SK-N-SH (cell line): ENCODE measurements around the gene P2RY1.

Experiments
- EP300 ChIP-seq, 2 experiments: IDR thresholded peaks; 2 replicates each; pipeline versions ENCODE4 v1.4.0 to v1.6.1; 2012; ENCODE audit warnings: borderline replicate concordance in 1 of 2, low read depth in 1 of 2, low read length in 1 of 2
- FOXM1 ChIP-seq: IDR thresholded peaks from 2 replicates; pipeline ENCODE4 v1.4.0; 2012; ENCODE audit warnings: low read depth, mild to moderate bottlenecking
- GABPA ChIP-seq: IDR thresholded peaks from 2 replicates; pipeline ENCODE4 v1.4.0; 2012; ENCODE audit warnings: low read depth, mild to moderate bottlenecking
- MXI1 ChIP-seq: IDR thresholded peaks from 2 replicates; pipeline ENCODE4 v1.6.1; 2012; ENCODE audit warnings: mild to moderate bottlenecking, low read depth, low read length, improper control_type of control experiment
- NRF1 ChIP-seq: IDR thresholded peaks from 2 replicates; pipeline ENCODE4 v1.6.1; 2012; ENCODE audit warnings: low read depth, mild to moderate bottlenecking, low read length
- POLR2AphosphoS5 ChIP-seq: IDR thresholded peaks from 2 replicates; pipeline ENCODE4 v1.6.1; 2012; ENCODE audit warnings: low read depth, low read length
- RAD21 ChIP-seq: IDR thresholded peaks from 2 replicates; pipeline ENCODE4 v1.6.1; 2012; ENCODE audit warnings: mild to moderate bottlenecking, low read length
- TAF1 ChIP-seq: IDR thresholded peaks from 2 replicates; pipeline ENCODE4 v1.6.1; 2012; ENCODE audit warnings: low read depth, mild to moderate bottlenecking, low read length, moderate library complexity, borderline replicate concordance
- TCF12 ChIP-seq: IDR thresholded peaks from 2 replicates; pipeline ENCODE4 v1.4.0; 2012
- YY1 ChIP-seq: IDR thresholded peaks from 2 replicates; pipeline ENCODE4 v1.4.0; 2012; ENCODE audit warnings: low read depth, mild to moderate bottlenecking
- TF ChIP-seq, protein P1 (sequence below): fragments of 200-600 bp; sonication (generic); IDR thresholded peaks from 2 replicates; pipeline ENCODE4 v1.6.1; 2017; ENCODE audit warnings: antibody characterized with exemption, mild to moderate bottlenecking, moderate library complexity
- TF ChIP-seq, protein P2 (sequence below): IDR thresholded peaks from 2 replicates; pipeline ENCODE4; 2012
- TF ChIP-seq, protein P3 (sequence below): IDR thresholded peaks from 2 replicates; pipeline ENCODE4 v1.4.0; 2012; ENCODE audit warnings: low read depth, borderline replicate concordance

DNA sequence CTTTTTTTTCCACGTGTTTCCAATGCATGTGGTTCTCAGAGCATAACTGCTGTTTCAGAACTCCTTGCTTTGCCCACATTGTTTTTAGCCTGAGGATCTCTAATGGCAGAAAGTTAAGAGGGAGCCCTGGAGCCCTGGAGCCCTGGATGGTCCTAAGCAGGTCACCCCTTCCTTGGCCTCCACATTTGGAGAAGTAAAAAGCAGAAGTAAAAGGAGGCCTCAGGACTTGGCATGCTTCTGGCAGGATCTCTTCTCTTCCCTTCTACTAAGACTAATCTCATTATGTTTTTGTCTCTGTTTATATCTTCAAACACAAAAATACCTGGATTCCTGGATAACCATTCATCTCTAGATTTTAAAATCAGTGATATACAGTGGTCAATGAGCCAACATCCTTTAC is 50.1 kb downstream of the P2RY1 start:
- TF ChIP-seq, protein P1, sequence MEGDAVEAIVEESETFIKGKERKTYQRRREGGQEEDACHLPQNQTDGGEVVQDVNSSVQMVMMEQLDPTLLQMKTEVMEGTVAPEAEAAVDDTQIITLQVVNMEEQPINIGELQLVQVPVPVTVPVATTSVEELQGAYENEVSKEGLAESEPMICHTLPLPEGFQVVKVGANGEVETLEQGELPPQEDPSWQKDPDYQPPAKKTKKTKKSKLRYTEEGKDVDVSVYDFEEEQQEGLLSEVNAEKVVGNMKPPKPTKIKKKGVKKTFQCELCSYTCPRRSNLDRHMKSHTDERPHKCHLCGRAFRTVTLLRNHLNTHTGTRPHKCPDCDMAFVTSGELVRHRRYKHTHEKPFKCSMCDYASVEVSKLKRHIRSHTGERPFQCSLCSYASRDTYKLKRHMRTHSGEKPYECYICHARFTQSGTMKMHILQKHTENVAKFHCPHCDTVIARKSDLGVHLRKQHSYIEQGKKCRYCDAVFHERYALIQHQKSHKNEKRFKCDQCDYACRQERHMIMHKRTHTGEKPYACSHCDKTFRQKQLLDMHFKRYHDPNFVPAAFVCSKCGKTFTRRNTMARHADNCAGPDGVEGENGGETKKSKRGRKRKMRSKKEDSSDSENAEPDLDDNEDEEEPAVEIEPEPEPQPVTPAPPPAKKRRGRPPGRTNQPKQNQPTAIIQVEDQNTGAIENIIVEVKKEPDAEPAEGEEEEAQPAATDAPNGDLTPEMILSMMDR, result no peak
- TF ChIP-seq EP300 (IDR thresholded peaks at IDR 0.05; ENCODE audit: borderline replicate concordance in 1 of 2, low read depth in 1 of 2, low read length in 1 of 2) (no peak), MXI1 (no peak), YY1 (no peak), TCF12 (no peak), NRF1 (no peak), RAD21 (no peak), TAF1 (no peak), GABPA (no peak), POLR2AphosphoS5 (no peak), FOXM1 (no peak)
- TF ChIP-seq, protein P2, sequence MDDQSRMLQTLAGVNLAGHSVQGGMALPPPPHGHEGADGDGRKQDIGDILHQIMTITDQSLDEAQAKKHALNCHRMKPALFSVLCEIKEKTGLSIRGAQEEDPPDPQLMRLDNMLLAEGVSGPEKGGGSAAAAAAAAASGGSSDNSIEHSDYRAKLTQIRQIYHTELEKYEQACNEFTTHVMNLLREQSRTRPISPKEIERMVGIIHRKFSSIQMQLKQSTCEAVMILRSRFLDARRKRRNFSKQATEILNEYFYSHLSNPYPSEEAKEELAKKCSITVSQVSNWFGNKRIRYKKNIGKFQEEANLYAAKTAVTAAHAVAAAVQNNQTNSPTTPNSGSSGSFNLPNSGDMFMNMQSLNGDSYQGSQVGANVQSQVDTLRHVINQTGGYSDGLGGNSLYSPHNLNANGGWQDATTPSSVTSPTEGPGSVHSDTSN, result no peak
- TF ChIP-seq, protein P3, sequence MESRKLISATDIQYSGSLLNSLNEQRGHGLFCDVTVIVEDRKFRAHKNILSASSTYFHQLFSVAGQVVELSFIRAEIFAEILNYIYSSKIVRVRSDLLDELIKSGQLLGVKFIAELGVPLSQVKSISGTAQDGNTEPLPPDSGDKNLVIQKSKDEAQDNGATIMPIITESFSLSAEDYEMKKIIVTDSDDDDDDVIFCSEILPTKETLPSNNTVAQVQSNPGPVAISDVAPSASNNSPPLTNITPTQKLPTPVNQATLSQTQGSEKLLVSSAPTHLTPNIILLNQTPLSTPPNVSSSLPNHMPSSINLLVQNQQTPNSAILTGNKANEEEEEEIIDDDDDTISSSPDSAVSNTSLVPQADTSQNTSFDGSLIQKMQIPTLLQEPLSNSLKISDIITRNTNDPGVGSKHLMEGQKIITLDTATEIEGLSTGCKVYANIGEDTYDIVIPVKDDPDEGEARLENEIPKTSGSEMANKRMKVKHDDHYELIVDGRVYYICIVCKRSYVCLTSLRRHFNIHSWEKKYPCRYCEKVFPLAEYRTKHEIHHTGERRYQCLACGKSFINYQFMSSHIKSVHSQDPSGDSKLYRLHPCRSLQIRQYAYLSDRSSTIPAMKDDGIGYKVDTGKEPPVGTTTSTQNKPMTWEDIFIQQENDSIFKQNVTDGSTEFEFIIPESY, result no peak
